C4-2B (cell line): ENCODE results near the gene GALNT5.
"Not testable (repeated sequence)": the region's sequence is repeated elsewhere in the genome, so short reads cannot be mapped to it uniquely, and the experiment has no call there.

Source experiments
- H3K27ac ChIP-seq: fragments of 450-650 bp; 2 replicates; pipeline ENCODE4 v1.5.1; 2017
- ZFX ChIP-seq: fragments of 450-650 bp; IDR thresholded peaks from 2 replicates; pipeline ENCODE4 v1.6.1; 2017
- TF ChIP-seq, protein P1 (sequence below): fragments of 450-650 bp; conservative IDR thresholded peaks from 2 replicates; pipeline ENCODE4 v1.5.1; 2017; ENCODE audit warnings: mild to moderate bottlenecking

GALNT5 gene

DNA sequence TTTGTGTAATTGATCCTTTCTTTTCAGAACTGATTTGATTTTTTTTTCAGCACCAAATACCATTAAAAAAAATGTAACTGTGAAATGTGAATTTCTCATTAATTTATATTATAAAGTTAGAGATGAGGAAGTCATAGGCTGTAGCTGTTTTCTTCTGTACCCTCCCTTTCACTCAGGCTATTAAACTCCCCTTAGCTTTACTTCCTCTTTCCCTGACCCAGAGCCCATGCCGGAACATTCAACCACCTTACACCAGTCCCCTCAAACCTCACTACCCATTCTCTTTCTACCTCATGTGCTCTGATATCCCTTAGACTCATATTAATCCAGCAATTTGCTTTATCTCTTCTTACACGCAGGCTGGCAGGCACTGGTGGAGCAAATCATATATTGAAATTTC lies 12.4 kb downstream of the GALNT5 start:
- no peak for TF ChIP-seq ZFX
- TF ChIP-seq, protein P1, sequence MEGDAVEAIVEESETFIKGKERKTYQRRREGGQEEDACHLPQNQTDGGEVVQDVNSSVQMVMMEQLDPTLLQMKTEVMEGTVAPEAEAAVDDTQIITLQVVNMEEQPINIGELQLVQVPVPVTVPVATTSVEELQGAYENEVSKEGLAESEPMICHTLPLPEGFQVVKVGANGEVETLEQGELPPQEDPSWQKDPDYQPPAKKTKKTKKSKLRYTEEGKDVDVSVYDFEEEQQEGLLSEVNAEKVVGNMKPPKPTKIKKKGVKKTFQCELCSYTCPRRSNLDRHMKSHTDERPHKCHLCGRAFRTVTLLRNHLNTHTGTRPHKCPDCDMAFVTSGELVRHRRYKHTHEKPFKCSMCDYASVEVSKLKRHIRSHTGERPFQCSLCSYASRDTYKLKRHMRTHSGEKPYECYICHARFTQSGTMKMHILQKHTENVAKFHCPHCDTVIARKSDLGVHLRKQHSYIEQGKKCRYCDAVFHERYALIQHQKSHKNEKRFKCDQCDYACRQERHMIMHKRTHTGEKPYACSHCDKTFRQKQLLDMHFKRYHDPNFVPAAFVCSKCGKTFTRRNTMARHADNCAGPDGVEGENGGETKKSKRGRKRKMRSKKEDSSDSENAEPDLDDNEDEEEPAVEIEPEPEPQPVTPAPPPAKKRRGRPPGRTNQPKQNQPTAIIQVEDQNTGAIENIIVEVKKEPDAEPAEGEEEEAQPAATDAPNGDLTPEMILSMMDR: no peak
- H3K27ac ChIP-seq: no peak overlapping the region

DNA sequence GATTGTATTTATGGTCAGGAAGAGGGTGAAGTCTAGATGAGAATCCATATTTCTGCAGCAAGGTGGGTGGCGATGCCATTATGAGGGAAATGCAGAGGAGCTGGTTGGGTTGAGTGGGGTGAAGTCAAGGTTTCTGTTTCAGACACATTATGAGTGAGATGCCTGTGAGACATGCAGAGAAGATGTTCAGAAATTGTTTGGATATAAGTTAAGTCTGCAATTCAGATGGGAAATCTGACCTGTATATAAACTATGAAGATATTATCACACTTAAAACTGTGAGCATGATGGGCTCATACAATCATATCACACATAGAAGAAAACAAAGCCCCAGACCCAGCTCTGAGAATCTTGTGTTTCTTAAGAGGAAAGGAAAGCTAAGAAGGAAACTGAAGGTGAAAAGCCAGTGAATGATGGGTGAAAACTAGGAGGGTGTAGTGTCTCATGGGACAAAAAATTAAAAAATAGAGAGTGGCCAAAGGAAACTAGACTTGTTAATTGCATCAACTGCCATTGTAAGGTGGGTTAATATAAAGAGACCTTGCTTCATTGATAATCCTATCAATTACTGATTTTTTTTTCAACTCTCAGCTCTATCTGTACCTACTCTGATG lies 14.2 kb downstream of the GALNT5 start:
- no peak overlapping the region for H3K27ac ChIP-seq
- TF ChIP-seq, protein P1: no peak
- TF ChIP-seq ZFX: no peak

DNA sequence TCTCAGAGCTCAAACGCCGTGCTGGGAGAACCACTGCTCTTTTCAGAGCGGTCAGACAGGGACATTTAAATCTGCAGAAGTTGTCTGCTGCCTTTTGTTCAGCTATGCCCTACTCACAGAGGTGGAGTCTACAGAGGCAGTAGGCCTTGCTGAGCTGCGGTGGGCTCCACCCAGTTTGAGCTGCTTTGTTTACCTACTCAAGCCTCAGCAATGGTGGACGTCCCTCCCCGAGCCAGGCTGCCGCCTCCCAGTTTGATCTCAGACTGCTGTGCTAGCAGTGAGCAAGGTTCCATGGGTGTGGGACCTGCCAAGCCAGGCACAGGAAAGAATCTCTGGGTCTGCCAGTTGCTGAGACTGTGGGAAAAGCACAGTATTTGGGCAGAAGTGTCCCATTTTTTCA lies 21.8 kb downstream of the GALNT5 start:
- H3K27ac ChIP-seq: not testable (repeated sequence)

DNA sequence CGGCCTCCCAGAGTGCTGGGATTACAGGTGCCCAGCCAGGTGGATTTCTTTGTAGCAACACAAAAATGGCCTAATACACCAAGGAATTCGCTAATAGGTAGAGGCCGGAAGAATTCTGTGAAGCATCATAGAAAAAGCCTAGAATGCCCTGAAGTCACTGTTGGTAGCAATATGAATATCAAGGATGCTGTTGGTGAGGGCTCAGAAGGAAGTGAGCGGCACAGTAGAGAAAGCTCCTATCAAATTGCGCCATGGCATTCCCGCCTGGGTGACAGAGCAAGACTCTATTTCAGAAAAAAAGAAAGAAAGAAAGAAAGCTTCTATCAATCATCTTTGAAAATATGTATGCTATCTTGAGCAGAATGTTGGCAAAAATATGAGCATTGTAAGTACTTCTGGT lies 23.8 kb downstream of the GALNT5 start:
- TF ChIP-seq, protein P1: no peak
- no peak for TF ChIP-seq ZFX
- no peak overlapping the region for H3K27ac ChIP-seq

DNA sequence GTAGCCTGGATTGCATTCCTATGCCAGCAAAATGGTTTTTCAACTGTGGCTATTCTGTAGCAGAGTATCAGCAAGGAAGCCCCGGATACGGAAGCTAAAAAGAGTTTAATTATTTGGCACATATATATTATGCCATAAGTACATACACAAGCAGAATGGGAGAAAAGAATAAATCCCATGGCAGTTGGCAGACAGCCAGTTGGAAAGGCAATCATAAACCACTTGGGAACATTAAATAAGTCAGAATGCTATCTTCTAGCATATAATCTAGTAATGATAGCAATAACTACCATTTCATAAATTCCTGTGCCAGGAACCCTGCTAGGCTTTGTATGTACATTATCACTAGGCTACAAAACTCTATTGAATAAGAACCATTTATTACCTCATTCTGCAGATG lies 26.0 kb downstream of the GALNT5 start:
- H3K27ac ChIP-seq: no peak overlapping the region; the same call in 1 of the 2 replicates
- TF ChIP-seq ZFX: no peak
- TF ChIP-seq, protein P1: no peak

DNA sequence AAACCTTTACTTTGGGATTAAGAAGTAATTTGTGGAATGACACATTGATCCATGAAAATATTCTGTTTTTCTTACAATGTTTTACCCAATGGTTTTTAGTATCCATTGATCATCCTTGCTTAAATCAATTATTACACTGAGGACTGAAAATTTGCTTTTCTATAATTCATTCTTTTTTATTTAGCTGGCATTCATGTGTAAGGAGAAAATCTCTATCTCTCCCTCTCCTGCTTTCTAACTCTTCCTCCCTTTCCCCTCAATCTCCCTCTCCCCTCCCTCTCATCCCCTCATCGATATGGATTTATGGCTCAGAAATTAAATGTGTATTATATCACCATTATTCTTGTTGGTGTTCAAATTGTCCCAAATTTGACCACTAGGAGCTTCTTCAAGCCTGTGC lies 29.7 kb downstream of the GALNT5 start:
- TF ChIP-seq ZFX: no peak
- TF ChIP-seq, protein P1: no peak
- no peak overlapping the region for H3K27ac ChIP-seq

DNA sequence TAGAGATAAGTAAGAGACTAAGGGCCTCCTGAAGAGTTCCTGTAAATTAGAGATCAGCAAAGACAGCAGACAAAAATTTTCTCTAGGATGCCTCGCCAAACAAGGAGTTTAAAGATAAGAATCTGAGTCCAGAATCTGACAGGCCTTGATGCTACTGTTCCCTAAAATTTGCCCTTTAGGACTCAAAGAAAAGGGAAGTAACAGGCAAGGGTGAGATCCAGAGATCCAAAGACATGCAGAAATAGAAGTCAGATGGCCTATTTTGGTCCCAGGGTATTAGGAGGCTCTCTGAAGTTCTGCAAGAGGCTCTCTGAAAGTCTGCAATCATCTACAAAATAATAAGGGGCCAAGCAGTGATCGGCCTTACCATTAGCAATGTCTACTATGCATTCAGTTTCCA lies 33.0 kb downstream of the GALNT5 start:
- peak overlapping the region; percentile 60; the same call in 1 of the 2 replicates for H3K27ac ChIP-seq
- TF ChIP-seq, protein P1: no peak
- TF ChIP-seq ZFX: no peak

DNA sequence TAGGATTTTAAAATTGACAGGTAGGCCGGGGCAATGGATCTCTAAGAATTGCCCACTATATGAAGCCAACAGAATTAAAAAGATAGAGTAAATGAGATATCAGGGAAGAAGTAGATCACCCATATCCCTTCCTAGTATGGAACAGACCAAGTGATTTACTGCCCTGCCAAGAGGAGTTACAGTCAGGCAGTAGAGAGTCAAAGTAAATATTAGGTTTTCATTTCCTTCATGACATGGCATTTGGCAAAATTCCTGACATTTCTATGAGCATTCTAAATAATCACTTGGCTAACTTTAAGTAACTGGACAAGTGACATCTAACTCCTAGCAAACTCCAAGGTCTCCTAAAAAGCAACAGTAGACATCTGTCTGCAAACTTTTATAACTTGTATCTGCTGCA lies 33.5 kb downstream of the GALNT5 start:
- no peak for TF ChIP-seq ZFX
- TF ChIP-seq, protein P1: no peak
- H3K27ac ChIP-seq: peak overlapping the region; percentile 60; the same call in 1 of the 2 replicates
